ENCODE data around the gene ZFYVE16. TPM values are rescaled to one million over a fixed set of nuclear protein-coding genes. Genes with fewer than 3 reads are reported as not detected.
A peak's percentile ranks its signal among the peaks of the same experiment; 100 is the strongest.
"Not testable (repeated sequence)": the region's sequence is repeated elsewhere in the genome, so short reads cannot be mapped to it uniquely, and the experiment has no call there.

Gene ZFYVE16
- polyA plus RNA-seq, 1 donor: 75.3 TPM

GRCh38 chr5:80487444-80487828 is 79.6 kb downstream of the ZFYVE16 start:
- DNase-seq (ENCODE audit: low read depth): no peak

GRCh38 chr5:80487829-80488721 is 80.2 kb downstream of the ZFYVE16 start, which contains the start of gene FAM151B:
FAM151B (plus strand) TSS chr5:80488100; CDS start chr5:80488124, 24 bp downstream.
- peak; percentile 32 for DNase-seq (ENCODE audit: low read depth)

GRCh38 chr5:80491296-80491695 is 83.4 kb downstream of the ZFYVE16 start:
- DNase-seq (ENCODE audit: low read depth): no peak

- DNase-seq (ENCODE audit: low read depth): no peak
Observed at GRCh38 chr5:80492741-80493140, 84.9 kb downstream of the ZFYVE16 start.

GRCh38 chr5:80493443-80493842 is 85.6 kb downstream of the ZFYVE16 start:
- not testable (repeated sequence) for DNase-seq (ENCODE audit: low read depth)

GRCh38 chr5:80495891-80496290 is 88.0 kb downstream of the ZFYVE16 start:
- DNase-seq (ENCODE audit: low read depth): no peak

GRCh38 chr5:80502800-80503199 is 94.9 kb downstream of the ZFYVE16 start:
- DNase-seq (ENCODE audit: low read depth): no peak

- no peak for DNase-seq (ENCODE audit: low read depth)
Observed at GRCh38 chr5:80503641-80504040, 95.8 kb downstream of the ZFYVE16 start.

GRCh38 chr5:80504833-80505232 is 97.0 kb downstream of the ZFYVE16 start:
- DNase-seq (ENCODE audit: low read depth): no peak

- DNase-seq (ENCODE audit: low read depth): no peak
Observed at GRCh38 chr5:80507663-80508062, 99.8 kb downstream of the ZFYVE16 start.

- no peak for DNase-seq (ENCODE audit: low read depth)
Observed at GRCh38 chr5:80508844-80509243, 101.0 kb downstream of the ZFYVE16 start.

GRCh38 chr5:80509362-80509761 is 101.5 kb downstream of the ZFYVE16 start:
- no peak for DNase-seq (ENCODE audit: low read depth)

- no peak for DNase-seq (ENCODE audit: low read depth)
Observed at GRCh38 chr5:80516826-80517225, 109.0 kb downstream of the ZFYVE16 start.

Other genes with a start within 250 kb of the ZFYVE16 start
- 19.1 TPM for gene SERINC5, start 152.0 kb upstream of the ZFYVE16 start, polyA plus RNA-seq (ENCODE audit: insufficient read length)
- gene SPZ1, start 88.1 kb upstream of the ZFYVE16 start, polyA plus RNA-seq (ENCODE audit: insufficient read length): not detected
- gene FAM151B, start 80.0 kb downstream of the ZFYVE16 start, polyA plus RNA-seq (ENCODE audit: insufficient read length): 3.8 TPM
- 0.16 TPM for gene ANKRD34B, start 162.2 kb downstream of the ZFYVE16 start, polyA plus RNA-seq (ENCODE audit: insufficient read length)
- 12.6 TPM for gene MSH3, start 246.6 kb downstream of the ZFYVE16 start, polyA plus RNA-seq (ENCODE audit: insufficient read length)
- 26.7 TPM for gene DHFR, start 246.9 kb downstream of the ZFYVE16 start, polyA plus RNA-seq (ENCODE audit: insufficient read length)